ENCODE results near the gene GTPBP4. TPM values are rescaled to one million over a fixed set of nuclear protein-coding genes. Genes with fewer than 3 reads are reported as not detected.

Gene GTPBP4
- polyA plus RNA-seq, 2 of the 4 experiments (the other 2 are of a cell fraction), result 67.8 to 104 TPM

GRCh38 chr10:1049425-1049958 lies 61.3 kb downstream of the GTPBP4 start:
- ChIA-PET CTCF (no interaction called here), POLR2A (interaction anchor here (0.7 to 3.1 kb wide), 11 partner anchors 8 to 701 kb away, joined by 3 to 23 read pairs (median 4); partner anchors contain the start of genes GTPBP4 and LARP4B)
- Histone ChIP-seq H3K4me3 (peak overlapping the region; percentile 88), H3K4me2 (peak overlapping the region; percentile 74), H3K27ac (peak overlapping the region; percentile 90 to 91), H3K9me3 (no peaks in the 10 kb centered on the region), H3K4me1 (peaks cover 34% of the 10 kb centered on the region)
- ATAC-seq (peak in 1 of 2 experiments; percentile 8; a peak in 3 of 6 replicates), FAIRE-seq (no peak), DNase-seq (ENCODE audit: low read depth in 1 of 2, low spot score in 1 of 2) (no peak)
- WGBS (ENCODE audit: missing lambda C conversion rate), result 2% methylated on average over 32 of the region's 34 CpGs
- TF ChIP-seq CBX8 (IDR thresholded peaks at IDR 0.05) (no peak), HDAC2 (IDR thresholded peaks at IDR 0.05) (no peak), JUNB (IDR thresholded peaks at IDR 0.05) (no peak), ELK1 (IDR thresholded peaks at IDR 0.05; ENCODE audit: low read depth, low read length) (no peak), MAZ (IDR thresholded peaks at IDR 0.05; ENCODE audit: borderline replicate concordance, low read depth, low read length) (peak; percentile 90; the same call in 1 of the 2 replicates), KDM1A (IDR thresholded peaks at IDR 0.05; ENCODE audit: low read depth) (peak; percentile 24; the same call in 1 of the 2 replicates), JUN (IDR thresholded peaks at IDR 0.05) (peak in 1 of 2 experiments; percentile 36; a peak in 2 of 5 replicates), TP53 (CRISPR knock-in tag; IDR thresholded peaks at IDR 0.05) (no peak)

- Histone ChIP-seq H3K9me3 (no peaks in the 10 kb centered on the region), H3K27ac (peak overlapping the region; percentile 90 to 91; a peak in 5 of 6 replicates), H3K4me1 (peaks cover 41% of the 10 kb centered on the region), H3K4me2 (peak overlapping the region; percentile 74), H3K4me3 (peak overlapping the region; percentile 88)
- DNase-seq (ENCODE audit: low read depth in 1 of 2, low spot score in 1 of 2) (peak in 1 of 2 experiments; percentile 31), ATAC-seq (no peak), FAIRE-seq (no peak)
- ChIA-PET CTCF (interaction anchor here (0.6 kb wide), 1 partner anchor 137 kb away, joined by 4 read pairs; no protein-coding TSS in a partner anchor), POLR2A (interaction anchor here (1.5 to 3.1 kb wide), 3 partner anchors 9 to 62 kb away, joined by 3 to 23 read pairs (median 13); partner anchors contain the start of gene GTPBP4)
- TF ChIP-seq RNF2 (IDR thresholded peaks at IDR 0.05; ENCODE audit: borderline replicate concordance, low read depth) (no peak), FOXS1 (CRISPR knock-in tag; IDR thresholded peaks at IDR 0.05) (no peak), PHF8 (IDR thresholded peaks at IDR 0.05; ENCODE audit: borderline replicate concordance, low read depth) (no peak), FOSB (CRISPR knock-in tag; IDR thresholded peaks at IDR 0.05) (no peak), ZC3H11A (IDR thresholded peaks at IDR 0.05) (no peak), CTCF (IDR thresholded peaks at IDR 0.05) (no peak), BCL3 (IDR thresholded peaks at IDR 0.05) (no peak), POLR2A (IDR thresholded peaks at IDR 0.05; ENCODE audit: low read length) (no peak), NFE2L2 (conservative IDR thresholded peaks at IDR 0.05; ENCODE audit: low read length) (no peak), JUNB (IDR thresholded peaks at IDR 0.05) (no peak), REST (IDR thresholded peaks at IDR 0.05) (no peak), RAD21 (conservative IDR thresholded peaks at IDR 0.05 in 1 of 2, IDR thresholded peaks at IDR 0.05 in 1 of 2) (no peak)
- TF ChIP-seq, protein P1, sequence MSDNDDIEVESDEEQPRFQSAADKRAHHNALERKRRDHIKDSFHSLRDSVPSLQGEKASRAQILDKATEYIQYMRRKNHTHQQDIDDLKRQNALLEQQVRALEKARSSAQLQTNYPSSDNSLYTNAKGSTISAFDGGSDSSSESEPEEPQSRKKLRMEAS (IDR thresholded peaks at IDR 0.05), result no peak
- 41% methylated on average over 5 of the region's 5 CpGs for WGBS (ENCODE audit: missing lambda C conversion rate)
These were observed 61.9 kb downstream of the GTPBP4 start for GRCh38 chr10:1050145-1050544.
